ENCODE measurements around the gene MARCO.

The MARCO gene

DNA sequence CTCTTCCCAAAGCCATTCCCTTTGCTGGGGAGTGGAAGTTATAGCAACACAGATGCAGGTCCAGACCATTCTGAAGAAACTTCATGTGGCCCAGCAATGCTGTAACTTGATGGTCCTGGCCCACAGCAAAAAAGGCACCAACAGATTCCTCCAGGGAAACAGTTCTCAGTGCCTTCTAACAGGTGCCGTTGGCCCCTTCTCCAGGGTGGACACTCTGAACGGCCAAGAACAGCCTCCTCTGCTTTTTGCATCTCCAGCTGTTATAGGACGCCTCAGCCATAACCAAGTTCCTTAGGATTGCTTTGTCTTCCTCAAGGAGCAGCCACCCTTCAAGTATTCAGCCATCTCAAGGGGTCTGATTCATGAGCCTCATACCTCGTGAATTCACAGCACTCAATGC, 38.0 kb downstream of the MARCO start:
- WGBS, 2 donors (ENCODE audit: extremely low coverage in 2 of 2, insufficient read length in 2 of 2, insufficient replicate concordance in 1 of 2): no CpG with 5 or more reads among the region's 4 CpGs
- Histone ChIP-seq H3K18ac (ENCODE audit: low read length) (no peak overlapping the region), H3K27me3 (ENCODE audit: control insufficient read depth in 3 of 3, insufficient read depth in 3 of 3, low read depth in 1 of 3, low read length in 3 of 3) (no peaks in the 10 kb centered on the region), H3K4me2 (ENCODE audit: insufficient read depth, low read length, poor library complexity, severe bottlenecking) (no peak overlapping the region), H3K36me3 (replicated peaks in 1 of 2; ENCODE audit: control insufficient read depth in 2 of 2, insufficient read depth in 2 of 2, low read length in 2 of 2) (no peaks in the 10 kb centered on the region), H3K27ac (replicated peaks; ENCODE audit: low read length) (no peak overlapping the region), H3K4ac (ENCODE audit: low read length) (no peak overlapping the region), H2BK15ac (ENCODE audit: low read length) (no peak overlapping the region), H2BK12ac (ENCODE audit: low read length) (no peak overlapping the region), H2BK120ac (ENCODE audit: low read depth, low read length) (no peak overlapping the region), H3K14ac (ENCODE audit: low read length) (no peak overlapping the region), H3K79me1 (ENCODE audit: low read depth, low read length) (peaks cover 2% of the 10 kb centered on the region), H2AFZ (ENCODE audit: low read length) (no peak overlapping the region), H3K23ac (ENCODE audit: low read depth, low read length, poor library complexity) (no peak overlapping the region), H2BK5ac (ENCODE audit: low read length) (no peak overlapping the region), H3K4me1 (ENCODE audit: control insufficient read depth in 2 of 2, insufficient read depth in 1 of 2, low read depth in 1 of 2, low read length in 2 of 2) (peaks cover 0 to 10% of the 10 kb centered on the region in 2 donors), H2AK5ac (ENCODE audit: low read depth, low read length) (no peak overlapping the region), H4K8ac (ENCODE audit: low read depth, low read length) (no peak overlapping the region), H3K9me3 (replicated peaks in 1 of 2; ENCODE audit: control insufficient read depth in 2 of 2, insufficient read depth in 1 of 2, low read depth in 1 of 2, low read length in 2 of 2) (no peaks in the 10 kb centered on the region), H4K91ac (ENCODE audit: low read depth, low read length, poor library complexity) (no peak overlapping the region), H3K4me3 (ENCODE audit: low read length in 2 of 2) (no peak overlapping the region), H3K9ac (ENCODE audit: low read depth, low read length, poor library complexity) (no peak overlapping the region)
- no peak for DNase-seq (ENCODE audit: low spot score)

DNA sequence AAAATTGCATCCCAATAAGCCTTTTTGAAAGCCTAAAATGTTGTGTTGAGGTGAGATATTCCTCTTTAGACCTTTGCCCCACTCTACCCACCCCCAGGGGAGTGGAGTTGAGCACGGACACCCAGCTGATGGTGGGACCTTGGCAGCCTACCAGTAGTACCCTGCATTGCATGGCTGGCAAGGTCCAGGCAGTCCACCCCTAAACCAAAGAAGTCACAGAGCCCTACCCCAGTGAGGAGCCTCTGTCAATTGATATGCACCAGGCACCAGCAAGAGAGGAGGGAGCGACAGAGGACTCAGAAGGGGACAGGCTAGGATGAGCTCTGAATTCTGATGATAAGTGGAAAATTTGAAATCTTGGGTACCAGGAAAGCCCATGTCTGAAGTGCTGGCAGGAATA, 38.6 kb downstream of the MARCO start:
- no CpG with 5 or more reads among the region's 2 CpGs for WGBS, 2 donors (ENCODE audit: extremely low coverage in 2 of 2, insufficient read length in 2 of 2, insufficient replicate concordance in 1 of 2)
- Histone ChIP-seq H3K79me1 (ENCODE audit: low read depth, low read length) (peaks cover 2% of the 10 kb centered on the region), H3K14ac (ENCODE audit: low read length) (no peak overlapping the region), H3K18ac (ENCODE audit: low read length) (no peak overlapping the region), H3K4ac (ENCODE audit: low read length) (no peak overlapping the region), H3K36me3 (replicated peaks in 1 of 2; ENCODE audit: control insufficient read depth in 2 of 2, insufficient read depth in 2 of 2, low read length in 2 of 2) (no peaks in the 10 kb centered on the region), H3K4me1 (ENCODE audit: control insufficient read depth in 2 of 2, insufficient read depth in 1 of 2, low read depth in 1 of 2, low read length in 2 of 2) (peaks cover 0 to 5% of the 10 kb centered on the region in 2 donors), H3K9me3 (replicated peaks in 1 of 2; ENCODE audit: control insufficient read depth in 2 of 2, insufficient read depth in 1 of 2, low read depth in 1 of 2, low read length in 2 of 2) (no peaks in the 10 kb centered on the region), H2AFZ (ENCODE audit: low read length) (no peak overlapping the region), H4K8ac (ENCODE audit: low read depth, low read length) (no peak overlapping the region), H3K23ac (ENCODE audit: low read depth, low read length, poor library complexity) (no peak overlapping the region), H2AK5ac (ENCODE audit: low read depth, low read length) (no peak overlapping the region), H3K4me2 (ENCODE audit: insufficient read depth, low read length, poor library complexity, severe bottlenecking) (no peak overlapping the region), H2BK5ac (ENCODE audit: low read length) (no peak overlapping the region), H2BK120ac (ENCODE audit: low read depth, low read length) (no peak overlapping the region), H4K91ac (ENCODE audit: low read depth, low read length, poor library complexity) (no peak overlapping the region), H3K27me3 (ENCODE audit: control insufficient read depth in 3 of 3, insufficient read depth in 3 of 3, low read depth in 1 of 3, low read length in 3 of 3) (no peaks in the 10 kb centered on the region), H3K27ac (replicated peaks; ENCODE audit: low read length) (no peak overlapping the region), H2BK12ac (ENCODE audit: low read length) (no peak overlapping the region), H3K4me3 (ENCODE audit: low read length in 2 of 2) (no peak overlapping the region), H3K9ac (ENCODE audit: low read depth, low read length, poor library complexity) (no peak overlapping the region), H2BK15ac (ENCODE audit: low read length) (no peak overlapping the region)
- DNase-seq (ENCODE audit: low spot score): no peak

DNA sequence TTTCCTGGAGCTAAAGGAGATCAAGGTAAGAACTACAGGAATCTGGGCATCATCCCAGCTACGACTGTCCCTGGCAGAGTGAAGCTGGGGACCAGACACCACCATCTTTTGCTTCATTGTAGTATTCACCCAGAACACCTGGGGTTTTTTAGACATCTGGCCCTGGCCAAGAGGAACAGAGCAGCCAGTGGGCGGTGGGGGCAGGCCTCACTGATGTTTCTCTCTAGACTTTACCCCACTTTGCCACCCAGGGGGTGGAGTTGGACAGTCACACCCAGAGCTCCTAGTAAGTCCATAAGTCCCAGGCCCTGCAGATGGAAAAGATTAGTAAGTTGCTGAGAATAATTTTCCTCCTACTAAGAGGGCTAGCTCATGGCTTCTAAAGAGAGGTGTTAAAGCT, 39.6 kb downstream of the MARCO start:
- no CpG with 5 or more reads among the region's 2 CpGs for WGBS, 2 donors (ENCODE audit: extremely low coverage in 2 of 2, insufficient read length in 2 of 2, insufficient replicate concordance in 1 of 2)
- Histone ChIP-seq H2AK5ac (ENCODE audit: low read depth, low read length) (no peak overlapping the region), H3K27me3 (ENCODE audit: control insufficient read depth in 3 of 3, insufficient read depth in 3 of 3, low read depth in 1 of 3, low read length in 3 of 3) (no peaks in the 10 kb centered on the region)

DNA sequence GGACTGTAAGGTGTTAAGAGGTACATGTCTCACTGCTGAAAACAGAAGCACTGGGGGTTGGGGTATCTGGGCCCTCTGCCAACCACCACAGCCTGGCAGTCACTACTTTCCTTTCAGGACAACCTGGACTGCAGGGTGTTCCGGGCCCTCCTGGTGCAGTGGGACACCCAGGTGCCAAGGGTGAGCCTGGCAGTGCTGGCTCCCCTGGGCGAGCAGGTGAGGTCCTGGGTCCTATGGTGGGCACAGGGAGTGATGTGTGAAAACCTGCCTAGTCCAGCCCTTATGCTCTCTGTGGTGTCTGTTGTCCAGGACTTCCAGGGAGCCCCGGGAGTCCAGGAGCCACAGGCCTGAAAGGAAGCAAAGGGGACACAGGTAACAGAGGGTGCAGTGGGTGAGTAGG, 40.0 kb downstream of the MARCO start:
- no peak overlapping the region for H4K91ac ChIP-seq (ENCODE audit: low read depth, low read length, poor library complexity)
- H3K4me1 ChIP-seq (ENCODE audit: control insufficient read depth in 2 of 2, insufficient read depth in 1 of 2, low read depth in 1 of 2, low read length in 2 of 2): peaks cover 0 to 2% of the 10 kb centered on the region in 2 donors
- H2AK5ac ChIP-seq (ENCODE audit: low read depth, low read length): no peak overlapping the region
- no peak overlapping the region for H3K14ac ChIP-seq (ENCODE audit: low read length)
- no peaks in the 10 kb centered on the region for H3K36me3 ChIP-seq (replicated peaks in 1 of 2; ENCODE audit: control insufficient read depth in 2 of 2, insufficient read depth in 2 of 2, low read length in 2 of 2)
- H2BK15ac ChIP-seq (ENCODE audit: low read length): no peak overlapping the region
- H3K4ac ChIP-seq (ENCODE audit: low read length): no peak overlapping the region
- H3K9me3 ChIP-seq (replicated peaks in 1 of 2; ENCODE audit: control insufficient read depth in 2 of 2, insufficient read depth in 1 of 2, low read depth in 1 of 2, low read length in 2 of 2): no peaks in the 10 kb centered on the region
- DNase-seq (ENCODE audit: low spot score): no peak
- no peak overlapping the region for H4K8ac ChIP-seq (ENCODE audit: low read depth, low read length)
- no peak overlapping the region for H2BK5ac ChIP-seq (ENCODE audit: low read length)
- no peak overlapping the region for H3K23ac ChIP-seq (ENCODE audit: low read depth, low read length, poor library complexity)
- no peak overlapping the region for H2BK12ac ChIP-seq (ENCODE audit: low read length)
- H3K9ac ChIP-seq (ENCODE audit: low read depth, low read length, poor library complexity): no peak overlapping the region
- peaks cover 2% of the 10 kb centered on the region for H3K79me1 ChIP-seq (ENCODE audit: low read depth, low read length)
- H3K4me2 ChIP-seq (ENCODE audit: insufficient read depth, low read length, poor library complexity, severe bottlenecking): no peak overlapping the region
- no peak overlapping the region for H3K27ac ChIP-seq (replicated peaks; ENCODE audit: low read length)
- H3K27me3 ChIP-seq (ENCODE audit: control insufficient read depth in 3 of 3, insufficient read depth in 3 of 3, low read depth in 1 of 3, low read length in 3 of 3): no peaks in the 10 kb centered on the region
- no peak overlapping the region for H2BK120ac ChIP-seq (ENCODE audit: low read depth, low read length)
- WGBS, 2 donors (ENCODE audit: extremely low coverage in 2 of 2, insufficient read length in 2 of 2, insufficient replicate concordance in 1 of 2): no CpG with 5 or more reads among the region's 3 CpGs
- no peak overlapping the region for H2AFZ ChIP-seq (ENCODE audit: low read length)
- no peak overlapping the region for H3K4me3 ChIP-seq (ENCODE audit: low read length in 2 of 2)
- no peak overlapping the region for H3K18ac ChIP-seq (ENCODE audit: low read length)

More for the DNA sequence above, 39.6 kb downstream of the MARCO start:
- Histone ChIP-seq H2BK15ac (ENCODE audit: low read length) (no peak overlapping the region), H3K36me3 (replicated peaks in 1 of 2; ENCODE audit: control insufficient read depth in 2 of 2, insufficient read depth in 2 of 2, low read length in 2 of 2) (no peaks in the 10 kb centered on the region), H3K18ac (ENCODE audit: low read length) (no peak overlapping the region), H4K91ac (ENCODE audit: low read depth, low read length, poor library complexity) (no peak overlapping the region), H3K23ac (ENCODE audit: low read depth, low read length, poor library complexity) (no peak overlapping the region), H4K8ac (ENCODE audit: low read depth, low read length) (no peak overlapping the region), H3K79me1 (ENCODE audit: low read depth, low read length) (peaks cover 2% of the 10 kb centered on the region), H2AFZ (ENCODE audit: low read length) (no peak overlapping the region), H2BK5ac (ENCODE audit: low read length) (no peak overlapping the region), H3K4ac (ENCODE audit: low read length) (no peak overlapping the region), H3K14ac (ENCODE audit: low read length) (no peak overlapping the region), H3K9me3 (replicated peaks in 1 of 2; ENCODE audit: control insufficient read depth in 2 of 2, insufficient read depth in 1 of 2, low read depth in 1 of 2, low read length in 2 of 2) (no peaks in the 10 kb centered on the region), H3K9ac (ENCODE audit: low read depth, low read length, poor library complexity) (no peak overlapping the region), H2BK12ac (ENCODE audit: low read length) (no peak overlapping the region), H3K4me2 (ENCODE audit: insufficient read depth, low read length, poor library complexity, severe bottlenecking) (no peak overlapping the region), H3K4me3 (ENCODE audit: low read length in 2 of 2) (no peak overlapping the region), H3K27ac (replicated peaks; ENCODE audit: low read length) (no peak overlapping the region), H2BK120ac (ENCODE audit: low read depth, low read length) (no peak overlapping the region), H3K4me1 (ENCODE audit: control insufficient read depth in 2 of 2, insufficient read depth in 1 of 2, low read depth in 1 of 2, low read length in 2 of 2) (peaks cover 0 to 2% of the 10 kb centered on the region in 2 donors)
- no peak for DNase-seq (ENCODE audit: low spot score)

All from neuronal stem cell (in vitro differentiated cells).